Subcutaneous abdominal adipose tissue (tissue), 5 donors: ENCODE data around the gene BTG2.
A peak's percentile ranks its signal among the peaks of the same experiment; 100 is the strongest.
"Not testable (repeated sequence)": the region's sequence is repeated elsewhere in the genome, so short reads cannot be mapped to it uniquely, and the experiment has no call there.

Experiments used
- H3K27ac ChIP-seq: one replicate; pipeline ENCODE4 v1.7.0; 2013; ENCODE audit warnings: low read depth, mild to moderate bottlenecking, inconsistent platforms, low read length, moderate library complexity
- H3K27me3 ChIP-seq, 5 donors: one replicate each; pipeline ENCODE4 v1.7.0; 2013; ENCODE audit warnings: low read length in 5 of 5, inconsistent platforms in 1 of 5; ENCODE audit not compliant: control insufficient read depth in 5 of 5, insufficient read depth in 4 of 5
- H3K36me3 ChIP-seq, 5 donors: one replicate each; pipeline ENCODE4 v1.7.0; 2013; ENCODE audit warnings: low read length in 5 of 5; ENCODE audit not compliant: control insufficient read depth in 5 of 5, insufficient read depth in 5 of 5
- H3K4me1 ChIP-seq, 5 donors: one replicate each; pipeline ENCODE4 v1.7.0; 2013; ENCODE audit warnings: low read length in 5 of 5, mild to moderate bottlenecking in 3 of 5, moderate library complexity in 1 of 5; ENCODE audit not compliant: control insufficient read depth in 5 of 5, insufficient read depth in 5 of 5
- H3K4me3 ChIP-seq, 5 donors: one replicate each; pipeline ENCODE4 v1.7.0; 2013; ENCODE audit warnings: low read length in 5 of 5, low read depth in 1 of 5
- H3K9ac ChIP-seq, 5 donors: one replicate each; pipeline ENCODE4 v1.7.0; 2013; ENCODE audit warnings: low read length in 5 of 5, mild to moderate bottlenecking in 4 of 5, moderate library complexity in 3 of 5
- H3K9me3 ChIP-seq, 5 donors: one replicate each; pipeline ENCODE4 v1.7.0; 2013; ENCODE audit warnings: low read length in 5 of 5; ENCODE audit not compliant: control insufficient read depth in 5 of 5
- donor health status: healthy.
- donor health status: healthy.
- donor health status: healthy.
- donor health status: healthy.
- donor health status: healthy.

Gene BTG2, protein sequence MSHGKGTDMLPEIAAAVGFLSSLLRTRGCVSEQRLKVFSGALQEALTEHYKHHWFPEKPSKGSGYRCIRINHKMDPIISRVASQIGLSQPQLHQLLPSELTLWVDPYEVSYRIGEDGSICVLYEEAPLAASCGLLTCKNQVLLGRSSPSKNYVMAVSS

DNA sequence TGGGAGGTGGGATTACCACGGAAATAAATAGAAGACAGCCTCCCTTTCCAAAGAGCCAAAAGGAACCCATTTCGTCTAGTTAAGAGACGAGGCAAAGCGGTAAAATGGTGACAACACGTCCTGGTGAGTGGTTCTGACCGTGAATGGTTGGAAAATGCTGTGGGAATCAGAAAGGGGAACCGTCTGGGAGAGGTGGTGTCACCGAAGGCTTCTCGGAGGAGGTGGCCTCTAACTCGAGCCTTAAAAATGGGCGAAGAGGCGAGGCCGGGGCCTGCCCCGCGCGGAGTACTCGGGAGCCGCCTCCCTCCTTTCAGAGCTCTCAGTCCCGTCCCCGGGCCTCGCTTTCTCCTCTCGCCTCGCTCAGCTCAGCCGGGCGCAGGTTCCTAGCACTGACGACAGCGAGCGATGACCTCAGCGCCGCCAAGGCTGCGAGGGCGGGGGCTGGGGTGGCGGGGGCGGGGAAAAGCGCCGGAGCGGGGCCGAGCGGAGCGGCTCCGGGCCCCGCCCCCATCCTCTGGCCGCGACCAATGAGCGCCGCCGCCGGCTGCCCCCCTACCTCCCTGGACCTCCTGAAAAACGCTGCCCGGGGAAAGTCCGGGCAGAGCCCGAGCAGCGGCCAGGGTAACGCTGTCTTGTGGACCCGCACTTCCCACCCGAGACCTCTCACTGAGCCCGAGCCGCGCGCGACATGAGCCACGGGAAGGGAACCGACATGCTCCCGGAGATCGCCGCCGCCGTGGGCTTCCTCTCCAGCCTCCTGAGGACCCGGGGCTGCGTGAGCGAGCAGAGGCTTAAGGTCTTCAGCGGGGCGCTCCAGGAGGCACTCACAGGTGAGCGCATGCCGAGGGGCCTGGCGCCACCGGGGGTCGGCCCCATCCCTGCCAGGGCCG is at the start of gene BTG2:
TSS of gene BTG2 (plus strand) at position 601 of the 890 bp plus-strand sequence. CDS start at position 689, 88 bp downstream.
- peak within 1 kb of the TSS; percentile 96 to 99 (median 99) for H3K9ac ChIP-seq
- peak within 1 kb of the TSS; percentile 99 for H3K27ac ChIP-seq
- peaks cover 7 to 53% (median 43%) of the 10 kb centered on the region in 5 donors for H3K4me1 ChIP-seq
- peak within 1 kb of the TSS; percentile 95 to 99 (median 99) for H3K4me3 ChIP-seq
- no peaks in the 10 kb centered on the region for H3K27me3 ChIP-seq
- peaks cover 9 to 36% (median 25%) of the 10 kb centered on the region in 5 donors for H3K36me3 ChIP-seq
- no peaks in the 10 kb centered on the region for H3K9me3 ChIP-seq

DNA sequence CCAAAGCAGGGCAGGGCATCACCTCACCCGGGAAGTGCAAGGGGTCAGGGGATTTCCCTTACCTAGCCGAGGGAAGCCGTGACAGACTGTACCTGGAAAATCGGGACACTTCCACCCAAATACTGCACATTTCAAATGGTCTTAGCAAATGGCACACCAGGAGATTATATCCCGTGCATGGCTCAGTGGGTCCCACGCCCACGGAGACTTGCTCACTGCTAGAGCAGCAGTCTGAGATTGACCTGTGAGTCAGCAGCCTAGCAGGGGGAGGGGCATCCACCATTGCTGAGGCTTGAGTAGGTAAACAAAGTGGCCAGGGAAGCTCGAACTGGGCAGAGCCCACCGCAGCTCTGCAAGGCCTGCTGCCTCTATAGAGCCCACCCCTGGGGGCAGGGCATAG is 48.7 kb upstream of the BTG2 start:
- not testable (repeated sequence) for H3K27ac ChIP-seq, H3K36me3 ChIP-seq, H3K9ac ChIP-seq, H3K4me3 ChIP-seq, H3K27me3 ChIP-seq, H3K4me1 ChIP-seq, H3K9me3 ChIP-seq

DNA sequence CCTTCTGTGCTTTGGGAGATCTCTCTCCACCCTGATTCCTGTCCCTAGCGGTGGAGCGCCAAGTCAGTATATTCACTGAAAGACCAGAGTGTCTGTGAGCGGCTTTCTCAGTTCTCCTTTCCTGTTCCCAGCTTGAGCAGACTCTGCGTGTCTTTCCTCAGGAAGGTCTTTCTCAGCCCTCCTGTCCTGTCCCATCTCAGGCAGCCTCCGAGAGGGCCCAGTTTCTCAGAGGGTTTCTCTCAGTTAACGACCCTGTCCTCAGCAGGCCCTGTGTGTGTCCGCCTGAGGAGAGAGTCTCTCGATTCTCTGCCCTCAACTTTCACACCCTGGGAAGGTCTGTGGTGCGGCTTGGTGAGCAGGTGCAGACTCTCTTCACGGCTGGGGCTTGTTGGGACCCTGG is 41.8 kb upstream of the BTG2 start:
- no peak overlapping the region for H3K9ac ChIP-seq
- no peaks in the 10 kb centered on the region for H3K36me3 ChIP-seq
- peaks cover 0 to 7% (median 6%) of the 10 kb centered on the region in 5 donors for H3K4me1 ChIP-seq
- H3K27me3 ChIP-seq: no peaks in the 10 kb centered on the region
- H3K27ac ChIP-seq: no peak overlapping the region
- no peak overlapping the region for H3K4me3 ChIP-seq
- no peaks in the 10 kb centered on the region for H3K9me3 ChIP-seq

DNA sequence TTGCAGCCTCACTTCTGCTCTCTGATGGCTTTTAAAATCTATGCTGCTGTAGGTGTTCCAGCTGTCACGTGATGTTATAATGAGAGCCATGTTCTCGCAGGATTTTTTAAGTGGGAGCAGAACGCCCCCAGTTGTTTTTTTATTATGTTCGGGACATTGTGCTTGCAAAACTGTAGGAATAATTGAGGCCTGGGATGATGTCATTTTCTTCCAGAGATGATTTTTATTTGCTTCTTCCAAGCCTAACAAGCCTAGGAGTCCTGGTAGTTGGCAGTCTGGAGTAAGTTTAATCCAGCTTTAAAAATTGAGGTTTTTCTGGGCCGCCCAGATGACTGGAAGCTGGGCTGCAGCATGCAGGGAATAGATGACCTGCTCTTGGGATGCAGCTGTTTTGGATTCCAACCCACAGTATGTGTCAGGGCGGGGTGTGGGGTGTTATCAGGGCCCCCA is 41.2 kb upstream of the BTG2 start:
- Histone ChIP-seq H3K4me1 (peaks cover 0 to 11% (median 6%) of the 10 kb centered on the region in 5 donors), H3K27ac (no peak overlapping the region), H3K27me3 (no peaks in the 10 kb centered on the region), H3K36me3 (no peaks in the 10 kb centered on the region), H3K9ac (no peak overlapping the region), H3K4me3 (no peak overlapping the region), H3K9me3 (no peaks in the 10 kb centered on the region)

DNA sequence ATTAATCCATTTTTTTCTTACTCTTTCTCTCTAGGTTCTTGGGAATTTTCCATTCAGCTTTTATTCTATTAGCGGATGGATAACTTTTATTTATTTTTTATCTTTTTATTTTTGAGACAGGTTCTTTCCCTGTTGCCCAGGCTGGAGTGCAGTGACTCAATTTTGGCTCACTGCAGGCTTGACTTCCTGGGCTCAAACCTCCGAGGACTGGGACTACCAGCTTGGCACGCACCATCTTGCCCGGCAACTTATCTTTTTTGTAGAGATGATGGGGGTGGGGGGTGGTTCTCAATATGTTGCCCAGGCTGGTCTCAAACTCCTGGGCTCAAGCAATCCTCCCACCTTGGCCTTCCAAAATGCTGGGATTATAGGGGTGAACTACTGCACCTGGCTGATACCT is 39.8 kb upstream of the BTG2 start:
- no peaks in the 10 kb centered on the region for H3K27me3 ChIP-seq
- no peak overlapping the region for H3K27ac ChIP-seq
- H3K4me1 ChIP-seq: peaks cover 0 to 12% (median 6%) of the 10 kb centered on the region in 5 donors
- H3K36me3 ChIP-seq: no peaks in the 10 kb centered on the region
- no peak overlapping the region for H3K4me3 ChIP-seq
- no peak overlapping the region for H3K9ac ChIP-seq
- H3K9me3 ChIP-seq: no peaks in the 10 kb centered on the region

DNA sequence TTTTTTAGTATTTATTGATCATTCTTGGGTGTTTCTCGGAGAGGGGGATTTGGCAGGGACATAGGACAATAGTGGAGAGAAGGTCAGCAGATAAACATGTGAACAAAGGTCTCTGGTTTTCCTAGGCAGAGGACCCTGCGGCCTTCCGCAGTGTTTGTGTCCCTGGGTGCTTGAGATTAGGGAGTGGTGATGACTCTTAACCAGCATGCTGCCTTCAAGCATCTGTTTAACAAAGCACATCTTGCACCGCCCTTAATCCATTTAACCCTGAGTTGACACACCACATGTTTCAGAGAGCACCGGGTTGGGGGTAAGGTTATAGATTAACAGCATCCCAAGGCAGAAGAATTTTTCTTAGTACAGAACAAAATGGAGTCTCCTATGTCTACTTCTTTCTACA is 39.2 kb upstream of the BTG2 start:
- not testable (repeated sequence) for H3K9me3 ChIP-seq, H3K27me3 ChIP-seq, H3K9ac ChIP-seq, H3K36me3 ChIP-seq, H3K4me3 ChIP-seq, H3K27ac ChIP-seq
- peaks cover 0 to 17% (median 6%) of the 10 kb centered on the region in 5 donors for H3K4me1 ChIP-seq

DNA sequence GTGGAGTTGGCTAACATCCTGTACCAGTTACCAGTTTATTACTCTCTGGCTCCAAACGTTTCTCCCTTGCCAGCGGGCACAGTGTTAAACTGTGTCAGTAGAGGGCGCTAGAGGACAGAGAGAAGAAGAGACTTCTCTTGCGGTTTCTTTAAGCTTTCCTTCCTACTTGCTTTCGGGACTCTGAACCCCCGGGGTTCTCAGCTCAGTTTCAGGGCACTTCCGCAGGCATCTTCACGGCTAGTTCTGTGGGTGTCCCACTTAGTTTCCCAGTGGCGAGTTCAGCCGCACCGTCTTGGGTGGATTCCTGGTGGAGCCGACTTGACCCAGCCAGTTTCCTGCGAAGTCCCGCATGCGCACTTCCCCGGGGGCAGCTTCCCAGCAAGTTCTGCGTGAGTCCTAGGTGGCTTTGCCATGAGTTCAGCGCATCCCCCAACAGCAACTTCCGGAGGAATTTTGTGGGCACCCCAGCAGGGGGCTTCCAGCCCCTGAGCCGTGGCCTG is 37.9 kb upstream of the BTG2 start:
- H3K9ac ChIP-seq: peak overlapping the region; percentile 65 to 88 (median 71)
- no peaks in the 10 kb centered on the region for H3K27me3 ChIP-seq
- no peaks in the 10 kb centered on the region for H3K36me3 ChIP-seq
- peak overlapping the region; percentile 68 for H3K27ac ChIP-seq
- peaks cover 0 to 20% (median 7%) of the 10 kb centered on the region in 5 donors for H3K4me1 ChIP-seq
- no peaks in the 10 kb centered on the region for H3K9me3 ChIP-seq
- H3K4me3 ChIP-seq: peak overlapping the region; percentile 79 to 90 (median 82)

DNA sequence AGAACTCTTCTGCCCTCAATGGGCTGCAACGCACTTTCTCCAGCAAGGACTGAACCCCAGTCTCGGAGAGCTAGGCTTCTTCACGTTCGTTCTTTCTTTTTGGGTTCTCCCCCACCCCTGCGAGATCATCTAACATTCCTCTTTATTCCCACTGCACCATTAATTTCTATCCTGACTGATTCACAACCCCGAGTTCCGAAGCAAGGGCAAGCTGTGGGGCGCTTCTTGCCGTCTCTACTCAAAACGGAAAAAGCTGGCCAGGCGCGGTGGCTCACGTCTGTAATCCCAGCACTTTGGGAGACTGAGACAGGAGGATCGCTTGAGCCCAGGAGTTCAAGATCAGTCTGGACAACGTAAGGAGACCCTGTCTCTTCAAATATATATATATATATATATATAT is 37.4 kb upstream of the BTG2 start:
- Histone ChIP-seq H3K27me3 (no peaks in the 10 kb centered on the region), H3K27ac (peak overlapping the region; percentile 68), H3K36me3 (no peaks in the 10 kb centered on the region), H3K9ac (peak overlapping the region in 4 of 5 donors; percentile 65 to 87 (median 70)), H3K4me1 (peaks cover 0 to 24% (median 13%) of the 10 kb centered on the region in 5 donors), H3K4me3 (peak overlapping the region; percentile 79 to 90 (median 82)), H3K9me3 (no peaks in the 10 kb centered on the region)

DNA sequence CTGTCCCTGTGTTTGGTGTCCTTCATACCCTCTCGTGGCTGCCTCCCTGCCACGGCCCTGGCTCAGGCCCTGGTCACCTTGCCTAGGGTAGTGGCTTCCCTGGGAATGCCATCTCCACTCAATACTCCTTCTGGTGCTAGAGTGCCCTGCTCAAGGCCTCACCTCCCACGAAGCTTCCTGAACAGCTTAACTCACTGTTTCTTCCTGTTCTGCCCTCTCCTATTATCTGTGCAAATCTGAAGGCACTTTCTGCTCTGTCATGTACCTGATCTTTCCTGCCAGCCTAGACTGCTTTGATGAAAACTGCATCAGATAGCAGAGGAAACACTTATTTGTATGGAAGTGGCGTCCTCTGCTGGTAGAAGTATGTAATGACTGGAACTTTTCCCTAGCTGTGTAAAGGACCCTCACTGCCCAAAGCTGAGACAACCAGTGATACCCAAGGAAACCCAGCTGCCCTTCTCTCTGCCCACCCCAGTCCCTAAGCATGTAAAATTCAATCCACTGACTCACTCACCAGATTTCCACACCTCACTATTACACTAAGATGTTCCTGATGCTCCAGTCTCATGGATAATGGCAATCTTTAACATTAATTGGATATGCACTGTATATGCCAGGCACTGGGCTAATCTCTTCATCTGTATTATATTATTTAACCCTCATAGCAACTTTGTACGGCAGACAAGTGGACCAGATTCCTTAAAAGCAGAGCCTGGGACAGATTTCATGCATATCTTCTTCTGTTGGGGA is 36.2 kb upstream of the BTG2 start:
- no peak overlapping the region for H3K9ac ChIP-seq

More for the DNA sequence above, 36.2 kb upstream of the BTG2 start:
- Histone ChIP-seq H3K36me3 (no peaks in the 10 kb centered on the region), H3K27me3 (no peaks in the 10 kb centered on the region), H3K4me1 (peaks cover 0 to 36% (median 24%) of the 10 kb centered on the region in 5 donors), H3K9me3 (no peaks in the 10 kb centered on the region), H3K27ac (no peak overlapping the region), H3K4me3 (no peak overlapping the region)
